Epithelial cell of prostate (primary cell): ENCODE measurements around the gene NECTIN3.

ENCODE experiments used
- DNase-seq: peaks from one replicate; pipeline ENCODE4 v3.0.0-alpha.2; 2011; ENCODE audit warnings: low read depth, low spot score
- H3K27ac ChIP-seq: fragments of 450-650 bp; 2 replicates; pipeline ENCODE4 v1.5.1; 2017; ENCODE audit warnings: mild to moderate bottlenecking

NECTIN3 gene

DNA sequence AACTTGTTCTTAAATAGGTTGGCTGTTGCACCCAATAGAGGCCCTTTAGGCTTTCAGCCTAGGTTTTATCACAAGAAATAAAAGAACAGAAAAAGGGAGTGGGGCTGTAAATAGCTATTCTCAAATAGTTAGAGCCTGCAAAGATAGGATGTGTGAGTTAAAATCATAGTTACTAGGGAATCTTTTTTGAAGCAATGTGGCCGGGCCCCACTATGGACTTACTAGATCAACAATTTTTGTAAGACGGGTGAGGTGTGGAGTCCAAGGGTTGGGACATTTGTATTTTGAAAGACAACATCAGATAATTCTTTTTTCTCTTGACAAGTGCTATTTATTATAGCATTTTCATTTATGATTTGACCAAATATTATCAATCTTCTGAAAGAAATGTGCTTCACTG, 5.8 kb downstream of the NECTIN3 start:
- DNase-seq, result no peak
- no peak overlapping the region for H3K27ac ChIP-seq

GRCh38 chr3:111080413-111080812, 8.8 kb downstream of the NECTIN3 start:
- DNase-seq, result no peak
- H3K27ac ChIP-seq, result no peak overlapping the region

GRCh38 chr3:111081008-111081545, 9.5 kb downstream of the NECTIN3 start:
- no peak for DNase-seq
- no peak overlapping the region for H3K27ac ChIP-seq

DNA sequence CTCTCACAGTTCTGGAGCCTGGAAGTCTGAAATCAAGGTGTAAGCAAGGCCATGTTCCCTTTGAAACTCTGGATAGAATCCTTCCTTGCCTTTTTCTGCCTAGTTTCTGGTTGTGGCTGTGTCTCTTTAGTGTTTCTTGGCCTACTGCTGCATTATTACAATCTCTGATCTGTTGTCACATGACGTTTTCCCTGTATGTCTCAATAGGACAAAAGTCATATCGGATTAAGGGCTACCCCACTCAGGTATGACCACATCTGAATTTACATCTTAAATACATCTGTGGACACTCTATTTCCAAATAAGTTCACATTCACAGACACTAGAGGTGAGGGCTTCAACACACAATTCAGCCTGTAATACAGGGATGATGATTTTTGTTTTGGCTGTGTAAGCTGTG, 13.3 kb downstream of the NECTIN3 start:
- DNase-seq, result no peak
- H3K27ac ChIP-seq, result no peak overlapping the region

- DNase-seq, result no peak
- H3K27ac ChIP-seq, result no peak overlapping the region
Observed at GRCh38 chr3:111087924-111088469, 16.4 kb downstream of the NECTIN3 start.

GRCh38 chr3:111096487-111097209, 25.0 kb downstream of the NECTIN3 start:
- H3K27ac ChIP-seq, result no peak overlapping the region
- DNase-seq, result no peak

GRCh38 chr3:111103807-111104206, 32.2 kb downstream of the NECTIN3 start:
- no peak for DNase-seq
- H3K27ac ChIP-seq, result no peak overlapping the region

GRCh38 chr3:111106993-111107661, 35.5 kb downstream of the NECTIN3 start:
- H3K27ac ChIP-seq, result no peak overlapping the region
- no peak for DNase-seq

- no peak for DNase-seq
- no peak overlapping the region for H3K27ac ChIP-seq
Observed at GRCh38 chr3:111107662-111108035, 36.0 kb downstream of the NECTIN3 start.

- H3K27ac ChIP-seq, result no peak overlapping the region
- no peak for DNase-seq
Observed at GRCh38 chr3:111112913-111113312, 41.3 kb downstream of the NECTIN3 start.

DNA sequence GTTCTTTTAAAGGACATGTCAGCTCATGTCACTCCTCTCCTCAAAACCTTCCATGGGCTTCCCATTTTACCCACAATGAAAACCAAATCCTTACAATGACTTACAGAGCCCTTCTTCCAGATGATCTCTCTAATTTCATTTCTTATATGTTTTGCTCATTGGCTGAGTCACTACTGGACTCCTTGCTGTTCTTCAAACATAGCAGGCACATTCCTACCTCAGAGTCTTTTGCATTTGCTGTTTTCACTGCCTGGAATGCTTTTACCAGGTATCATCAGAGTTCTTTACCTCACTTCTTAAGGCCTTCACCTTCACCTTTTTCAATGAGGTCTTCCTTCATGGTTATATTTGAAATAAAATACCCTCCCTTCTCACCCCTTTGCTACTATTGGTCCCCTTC, 57.3 kb downstream of the NECTIN3 start:
- no peak overlapping the region for H3K27ac ChIP-seq
- no peak for DNase-seq

DNA sequence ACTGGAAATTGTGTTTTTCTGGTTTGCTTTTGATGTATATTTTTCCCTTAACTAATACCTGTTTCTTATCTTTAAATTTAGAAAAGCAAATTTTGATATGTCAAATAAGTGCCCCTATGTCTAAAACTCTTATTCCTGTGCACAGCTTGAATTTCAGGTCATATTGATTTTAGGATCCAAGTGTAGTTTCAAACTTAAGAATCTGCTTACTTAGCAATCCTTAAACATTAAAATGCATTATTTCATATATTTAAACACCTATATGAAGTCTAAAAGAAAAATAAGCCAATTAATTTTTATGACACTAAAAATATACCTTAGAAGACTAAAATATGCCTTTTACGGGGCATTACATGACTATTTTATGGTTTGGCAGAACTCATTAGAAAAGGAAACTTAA, 59.2 kb downstream of the NECTIN3 start:
- no peak for DNase-seq
- no peak overlapping the region for H3K27ac ChIP-seq

DNA sequence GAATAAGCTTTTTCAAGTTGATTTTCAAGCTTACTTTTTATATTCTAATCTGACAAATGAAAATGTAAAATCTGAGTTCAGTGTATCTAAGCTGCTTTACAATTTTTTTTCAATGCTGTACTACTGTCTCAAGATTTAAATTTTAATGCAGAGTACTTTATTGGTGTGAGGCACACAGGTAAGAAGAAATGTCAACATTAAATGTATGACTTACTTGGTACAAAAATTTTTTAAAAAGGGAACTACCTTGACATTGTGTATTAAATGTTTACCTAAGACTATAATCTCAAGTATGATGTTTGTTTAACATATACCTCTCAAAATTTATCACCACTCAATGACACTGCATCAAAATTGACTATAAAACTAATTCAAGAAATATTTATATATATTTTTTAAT, 62.7 kb downstream of the NECTIN3 start:
- DNase-seq, result no peak
- no peak overlapping the region for H3K27ac ChIP-seq

GRCh38 chr3:111151438-111151837, 79.8 kb downstream of the NECTIN3 start:
- DNase-seq, result peak; percentile 6

GRCh38 chr3:111152496-111152895, 80.9 kb downstream of the NECTIN3 start:
- H3K27ac ChIP-seq, result no peak overlapping the region
- DNase-seq, result no peak

More at GRCh38 chr3:111151438-111151837, 79.8 kb downstream of the NECTIN3 start:
- H3K27ac ChIP-seq, result no peak overlapping the region

DNA sequence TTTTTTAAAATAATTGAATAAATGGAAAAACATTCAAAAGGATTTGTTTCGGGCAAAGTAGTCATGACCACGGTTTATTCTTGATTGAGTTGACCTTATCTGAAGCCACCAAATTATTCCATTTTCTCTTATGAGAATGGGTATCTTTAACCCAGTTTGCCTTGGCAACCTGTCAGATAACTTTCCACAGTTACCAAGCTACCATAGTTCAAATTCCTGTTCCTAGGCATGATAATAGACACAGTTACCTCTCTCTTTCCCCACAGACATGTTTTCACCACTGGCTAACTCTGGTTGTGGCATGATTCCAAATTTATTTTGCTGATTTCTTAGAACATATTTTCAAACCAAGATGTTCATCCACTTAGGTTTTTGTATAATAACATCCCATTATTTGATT, 84.9 kb downstream of the NECTIN3 start:
- DNase-seq, result no peak
- no peak overlapping the region for H3K27ac ChIP-seq

GRCh38 chr3:111159391-111159790, 87.8 kb downstream of the NECTIN3 start:
- no peak overlapping the region for H3K27ac ChIP-seq
- DNase-seq, result no peak

DNA sequence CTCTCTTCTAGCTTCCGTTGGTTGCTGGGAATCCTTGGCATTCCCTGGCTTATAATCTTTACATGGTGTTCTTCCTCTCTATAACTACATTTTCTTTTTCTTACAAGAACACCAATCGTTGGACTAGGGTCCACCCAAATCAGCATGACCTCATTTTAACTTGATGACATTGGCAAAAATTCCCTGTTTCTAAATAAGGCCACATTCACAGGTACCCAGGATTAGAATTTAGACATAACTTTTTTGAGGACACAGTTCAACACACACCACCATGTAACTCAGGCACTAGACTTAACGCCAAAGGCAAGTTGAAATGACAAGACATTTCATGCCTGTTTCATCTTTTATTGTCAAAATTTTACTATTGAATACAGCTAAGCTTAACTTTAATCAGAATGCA, 93.0 kb downstream of the NECTIN3 start:
- H3K27ac ChIP-seq, result no peak overlapping the region
- no peak for DNase-seq

GRCh38 chr3:111165411-111165810, 93.8 kb downstream of the NECTIN3 start:
- DNase-seq, result no peak
- H3K27ac ChIP-seq, result no peak overlapping the region

DNA sequence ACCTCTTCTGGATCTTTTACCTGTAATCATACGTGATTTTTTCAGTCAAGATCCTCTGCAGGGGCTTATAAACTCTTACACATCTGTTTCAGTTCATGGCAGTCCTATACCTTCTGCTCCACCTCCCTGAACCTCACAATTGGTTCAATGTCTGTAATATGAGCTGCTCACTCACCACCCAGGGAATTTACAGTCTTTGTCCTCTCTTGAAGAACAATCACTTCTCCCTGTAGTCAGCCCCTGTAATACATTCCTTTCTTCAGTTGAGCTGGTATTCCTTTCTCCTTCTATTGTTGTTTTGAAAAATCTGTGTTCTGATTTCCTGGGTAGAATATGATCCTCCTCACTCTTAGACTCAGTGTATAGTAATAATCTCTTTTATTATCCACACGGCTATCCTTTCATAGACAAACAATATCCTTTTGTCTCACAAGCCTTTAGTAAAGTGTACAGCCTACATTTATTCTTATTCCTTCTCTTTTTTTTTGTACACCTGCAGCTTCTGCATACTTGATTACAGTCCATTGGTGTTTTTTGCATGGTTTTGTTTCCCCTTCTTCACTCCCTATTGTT, 101.8 kb downstream of the NECTIN3 start:
- no peak overlapping the region for H3K27ac ChIP-seq
- no peak for DNase-seq

GRCh38 chr3:111173906-111174305, 102.3 kb downstream of the NECTIN3 start:
- H3K27ac ChIP-seq, result no peak overlapping the region
- DNase-seq, result no peak
